CD4-positive, alpha-beta T cell treated with Interleukin-12 subunit alpha and Interleukin-12 subunit beta, for 1 hour (primary cell): Measurements from ENCODE around the gene PROCA1.
A peak's percentile ranks its signal among the peaks of the same experiment; 100 is the strongest.
"Not testable (repeated sequence)": the region's sequence is repeated elsewhere in the genome, so short reads cannot be mapped to it uniquely, and the experiment has no call there.

ENCODE experiments used
- DNase-seq: peaks from one replicate; pipeline ENCODE4 v3.0.0-alpha.2; 2020

PROCA1 gene

DNA sequence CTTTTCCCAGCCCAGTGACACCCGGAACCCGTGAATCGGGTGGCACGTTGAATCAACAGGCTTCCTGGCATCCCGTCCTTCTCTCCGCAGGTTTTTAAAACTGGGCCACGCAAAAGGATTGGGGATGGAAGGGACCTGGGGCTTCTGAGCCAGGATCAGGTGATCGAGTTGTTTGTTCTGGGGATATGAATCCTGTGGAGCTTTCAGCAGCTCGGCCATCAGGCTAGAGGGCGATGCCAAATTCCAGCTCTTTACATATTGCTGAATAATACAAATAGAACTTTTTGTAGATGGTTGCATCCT, 49.2 kb downstream of the PROCA1 start:
- DNase-seq, result no peak

DNA sequence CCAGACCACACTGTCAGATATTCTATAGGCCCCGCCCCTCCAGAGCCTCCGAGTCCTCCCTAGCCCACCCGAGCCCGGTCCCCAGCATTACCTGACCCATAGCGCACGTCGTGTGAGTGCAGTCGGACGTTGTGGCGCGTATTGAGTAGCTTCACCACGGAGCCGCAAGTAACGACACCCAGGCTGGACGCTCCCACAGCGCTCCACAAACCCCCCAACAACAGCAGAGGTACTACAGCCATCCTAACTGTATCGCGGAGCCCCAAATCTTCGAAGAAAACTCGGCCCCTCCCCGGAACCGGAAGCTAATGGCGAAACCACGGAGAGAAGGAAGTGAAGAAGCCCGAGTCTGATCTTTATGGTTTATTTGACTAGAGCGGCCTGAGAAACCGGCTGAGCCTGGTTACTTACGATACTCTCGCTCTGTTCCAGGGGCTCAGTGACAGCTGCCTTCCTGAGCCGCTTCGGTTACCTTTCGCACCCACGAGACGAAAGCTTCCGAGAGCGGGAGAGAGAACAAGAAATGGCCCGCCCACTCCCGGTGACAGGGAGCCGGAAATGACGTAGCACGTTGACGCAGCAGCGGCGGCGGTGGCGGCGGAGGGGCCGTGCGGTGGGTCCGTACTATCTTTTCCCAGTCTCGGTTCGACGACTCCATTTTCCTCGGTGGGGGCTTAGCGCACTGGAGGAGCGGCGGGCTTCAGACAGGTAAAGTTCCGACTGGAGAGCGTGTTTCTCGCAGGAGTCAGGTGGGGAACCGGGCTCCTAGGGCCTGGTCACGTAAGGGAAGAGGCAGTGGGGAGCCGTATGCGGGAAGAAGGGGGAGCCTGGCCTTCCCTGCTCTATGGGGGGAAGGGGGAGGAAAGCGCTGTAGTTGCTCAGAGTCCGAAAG, 49.8 kb downstream of the PROCA1 start, which contains the start of the genes SDF2 and SUPT6H:
Gene SDF2, minus strand, starts transcription at position 272 of the 892 bp plus-strand sequence. Its CDS starts 30 bp downstream, at position 242.
Gene SUPT6H, plus strand, starts transcription at position 571 of the 892 bp plus-strand sequence. CDS start 11,197 bp downstream, outside the sequence.
- DNase-seq, result peak; percentile 92

DNA sequence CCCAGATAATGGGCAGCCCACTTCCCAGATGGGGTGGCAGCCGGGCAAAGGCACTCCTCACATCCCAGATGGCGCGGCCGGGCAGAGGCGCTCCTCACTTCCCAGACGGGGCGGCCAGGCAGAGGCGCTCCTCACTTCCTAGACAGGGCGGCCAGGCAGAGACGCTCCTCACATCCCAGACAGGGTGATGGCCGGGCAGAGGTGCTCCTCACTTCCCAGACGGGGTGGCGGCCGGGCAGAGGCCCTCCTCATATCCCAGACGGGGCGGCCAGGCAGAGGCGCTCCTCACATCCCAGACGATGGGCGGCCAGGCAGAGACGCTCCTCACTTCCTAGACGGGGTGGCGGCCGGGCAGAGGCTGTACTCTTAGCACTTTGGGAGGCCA, 52.2 kb downstream of the PROCA1 start:
- DNase-seq, result not testable (repeated sequence)

DNA sequence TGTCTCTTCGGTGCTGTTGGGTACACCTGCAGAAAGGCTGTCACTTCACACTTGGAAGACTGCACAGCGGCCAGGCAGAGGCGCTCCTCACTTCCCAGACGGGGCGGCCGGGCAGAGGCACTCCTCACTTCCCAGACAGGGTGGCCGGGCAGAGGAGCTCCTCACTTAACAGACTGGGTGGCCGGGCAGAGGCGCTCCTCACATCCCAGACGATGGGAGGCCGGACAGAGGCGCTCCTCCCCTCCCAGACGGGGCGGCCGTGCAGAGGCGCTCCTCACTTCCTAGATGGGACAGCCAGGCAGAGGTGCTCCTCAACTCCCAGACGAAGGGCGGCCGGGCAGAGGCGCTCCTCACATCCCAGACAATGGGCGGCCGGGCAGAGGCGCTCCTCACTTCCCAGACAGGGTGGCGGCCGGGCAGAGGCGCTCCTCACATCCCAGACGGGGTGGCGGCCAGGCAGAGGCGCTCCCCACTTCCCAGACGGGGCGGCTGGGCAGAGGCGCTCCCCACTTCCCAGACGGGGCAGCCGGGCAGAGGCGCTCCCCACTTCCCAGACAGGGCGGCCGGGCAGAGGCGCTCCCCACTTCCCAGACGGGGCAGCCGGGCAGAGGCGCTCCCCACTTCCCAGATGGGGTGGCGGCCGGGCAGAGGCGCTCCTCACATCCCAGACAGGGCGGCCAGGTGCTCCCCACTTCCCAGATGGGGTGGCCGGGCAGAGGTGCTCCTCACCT, 52.8 kb downstream of the PROCA1 start:
- not testable (repeated sequence) for DNase-seq

DNA sequence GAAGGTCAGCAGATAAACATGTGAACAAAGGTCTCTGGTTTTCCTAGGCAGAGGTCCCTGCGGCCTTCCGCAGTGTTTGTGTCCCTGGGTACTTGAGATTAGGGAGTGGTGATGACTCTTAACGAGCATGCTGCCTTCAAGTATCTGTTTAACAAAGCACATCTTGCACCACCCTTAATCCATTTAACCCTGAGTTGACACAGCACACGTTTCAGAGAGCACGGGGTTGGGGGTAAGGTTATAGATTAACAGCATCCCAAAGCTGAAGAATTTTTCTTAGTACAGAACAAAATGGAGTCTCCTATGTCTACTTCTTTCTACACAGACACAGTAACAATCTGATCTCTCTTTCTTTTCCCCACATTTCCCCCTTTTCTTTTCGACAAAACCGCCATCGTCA, 53.3 kb downstream of the PROCA1 start:
- DNase-seq, result not testable (repeated sequence)

DNA sequence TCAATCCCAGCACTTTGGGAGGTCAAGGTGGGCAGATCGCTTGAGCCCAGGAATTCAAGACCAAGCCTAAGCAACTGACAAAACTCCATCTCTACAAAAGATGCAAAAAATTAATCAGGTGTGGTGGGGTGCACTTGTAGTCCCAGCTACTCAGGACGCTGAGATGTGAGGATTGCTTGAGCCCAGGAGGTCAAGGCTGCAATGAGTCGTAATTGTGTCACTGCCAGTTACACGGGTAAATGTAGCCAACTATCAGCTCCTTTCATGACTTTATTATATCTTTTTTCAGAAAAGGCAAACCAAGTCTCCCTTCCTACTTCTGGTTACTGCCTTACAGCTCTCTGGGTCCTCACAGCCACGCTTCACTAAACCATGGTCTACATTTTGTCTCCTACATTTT, 53.9 kb downstream of the PROCA1 start:
- DNase-seq, result no peak

DNA sequence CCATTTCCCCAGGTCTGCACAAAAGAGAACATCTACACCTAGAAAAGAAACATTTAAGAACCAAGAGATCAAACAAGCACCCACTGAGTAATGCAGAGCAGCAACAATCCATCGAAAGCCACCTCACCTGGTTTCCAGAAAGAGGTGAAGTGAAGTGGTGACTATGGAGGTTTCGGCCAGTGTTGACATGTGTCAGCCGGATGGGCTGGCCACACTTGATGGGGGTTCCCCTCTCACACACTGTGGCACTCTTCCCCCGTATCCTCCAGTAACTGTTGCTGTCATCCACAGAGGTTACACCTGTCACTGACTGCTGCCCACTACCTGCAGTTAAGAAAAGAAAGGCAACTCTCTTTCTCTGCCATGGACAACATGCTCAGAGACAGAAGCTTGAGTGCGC, 56.5 kb downstream of the PROCA1 start:
- DNase-seq, result no peak
